ENCODE data around the gene CHCHD4.

DNA sequence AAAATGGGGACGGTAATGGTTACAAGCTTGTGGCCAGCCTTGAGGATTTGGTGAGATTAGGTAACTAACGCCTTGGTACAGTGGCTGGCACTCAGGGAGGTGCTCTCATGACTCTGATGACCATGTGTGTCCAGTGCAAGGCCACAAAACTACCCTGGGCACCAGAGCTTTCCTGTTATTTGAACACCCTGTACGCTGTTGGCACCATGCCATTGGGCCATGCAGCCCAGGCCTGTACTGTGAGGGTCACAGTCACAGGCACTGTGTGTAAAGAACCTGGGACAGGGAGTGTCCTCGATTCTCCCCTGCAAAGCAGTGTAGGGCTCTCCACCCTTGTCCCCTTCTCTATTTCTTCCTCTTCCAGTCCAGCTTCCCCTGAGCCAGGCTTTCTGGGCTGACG, 6.5 kb upstream of the CHCHD4 start:
- TF ChIP-seq, protein P1, sequence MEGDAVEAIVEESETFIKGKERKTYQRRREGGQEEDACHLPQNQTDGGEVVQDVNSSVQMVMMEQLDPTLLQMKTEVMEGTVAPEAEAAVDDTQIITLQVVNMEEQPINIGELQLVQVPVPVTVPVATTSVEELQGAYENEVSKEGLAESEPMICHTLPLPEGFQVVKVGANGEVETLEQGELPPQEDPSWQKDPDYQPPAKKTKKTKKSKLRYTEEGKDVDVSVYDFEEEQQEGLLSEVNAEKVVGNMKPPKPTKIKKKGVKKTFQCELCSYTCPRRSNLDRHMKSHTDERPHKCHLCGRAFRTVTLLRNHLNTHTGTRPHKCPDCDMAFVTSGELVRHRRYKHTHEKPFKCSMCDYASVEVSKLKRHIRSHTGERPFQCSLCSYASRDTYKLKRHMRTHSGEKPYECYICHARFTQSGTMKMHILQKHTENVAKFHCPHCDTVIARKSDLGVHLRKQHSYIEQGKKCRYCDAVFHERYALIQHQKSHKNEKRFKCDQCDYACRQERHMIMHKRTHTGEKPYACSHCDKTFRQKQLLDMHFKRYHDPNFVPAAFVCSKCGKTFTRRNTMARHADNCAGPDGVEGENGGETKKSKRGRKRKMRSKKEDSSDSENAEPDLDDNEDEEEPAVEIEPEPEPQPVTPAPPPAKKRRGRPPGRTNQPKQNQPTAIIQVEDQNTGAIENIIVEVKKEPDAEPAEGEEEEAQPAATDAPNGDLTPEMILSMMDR (IDR thresholded peaks at IDR 0.05): no peak
- no peak for TF ChIP-seq POLR2A (IDR thresholded peaks at IDR 0.05)

Data from testis (tissue), 2 donors.